GM23248 (cell line): ENCODE results near the gene PSMG3.

Source experiments
- EZH2 ChIP-seq: fragments of 200-600 bp; sonication (generic); IDR thresholded peaks from 2 replicates; pipeline ENCODE4 v1.6.1; 2018; ENCODE audit warnings: antibody characterized with exemption, mild to moderate bottlenecking; ENCODE audit not compliant: insufficient read depth, poor library complexity, severe bottlenecking
- EZH2phosphoT487 ChIP-seq: fragments of 200-600 bp; sonication (generic); IDR thresholded peaks from 2 replicates; pipeline ENCODE4 v1.6.1; 2018; ENCODE audit warnings: antibody characterized with exemption, moderate library complexity, mild to moderate bottlenecking, low read depth; ENCODE audit not compliant: insufficient read depth

DNA sequence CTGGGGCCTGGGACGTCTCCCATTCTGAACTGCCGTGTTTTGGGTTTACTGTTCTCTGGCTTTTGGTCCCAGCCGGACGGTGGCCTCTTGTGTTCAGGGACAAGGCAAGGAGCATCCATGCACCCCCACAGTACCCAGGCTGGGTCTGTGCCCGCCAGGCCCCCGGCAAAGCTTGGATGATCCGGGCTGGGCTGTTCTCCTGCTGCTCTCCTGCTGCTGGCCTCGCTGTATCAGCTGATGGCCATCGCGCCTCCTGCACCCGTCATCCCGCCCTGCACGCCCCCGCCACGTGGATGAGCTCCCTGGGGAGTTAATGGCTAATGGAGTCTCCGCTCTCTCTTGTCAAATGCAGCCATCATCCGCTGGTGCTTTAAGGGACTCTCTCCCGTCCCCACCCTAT, 14.9 kb upstream of the PSMG3 start:
- no peak for TF ChIP-seq EZH2
- no peak for TF ChIP-seq EZH2phosphoT487
